BE2C (cell line): ENCODE data around the gene ARF1.

Experiments
- DNase-seq: peaks from one replicate; pipeline ENCODE4 v3.0.0-alpha.2; 2020
- H3K27me3 ChIP-seq: fragments of 250-450 bp; sonication (Bioruptor Pico); 2 replicates; pipeline ENCODE4 v1.5.1; 2020; ENCODE audit warnings: mild to moderate bottlenecking
- H3K36me3 ChIP-seq: fragments of 250-450 bp; sonication (Bioruptor Pico); 2 replicates; pipeline ENCODE4 v1.5.1; 2020; ENCODE audit warnings: mild to moderate bottlenecking
- H3K4me1 ChIP-seq: fragments of 250-450 bp; sonication (Bioruptor Pico); 2 replicates; pipeline ENCODE4 v1.5.1; 2020
- H3K4me3 ChIP-seq: 2 replicates; pipeline ENCODE4 v1.5.1; 2011; ENCODE audit warnings: low read depth, low read length
- H3K9me3 ChIP-seq: fragments of 250-450 bp; sonication (Bioruptor Pico); 2 replicates; pipeline ENCODE4 v1.5.1; 2020
- CTCF ChIP-seq: IDR thresholded peaks from 2 replicates; pipeline ENCODE4 v1.5.1; 2012; ENCODE audit warnings: mild to moderate bottlenecking, low read depth, low read length

The ARF1 gene

GRCh38 chr1:228042508-228042907, 40.0 kb upstream of the ARF1 start:
- Histone ChIP-seq H3K27me3 (peaks cover 2% of the 10 kb centered on the region; the same call in 1 of the 2 replicates), H3K9me3 (no peaks in the 10 kb centered on the region), H3K4me1 (no peaks in the 10 kb centered on the region), H3K36me3 (no peaks in the 10 kb centered on the region), H3K4me3 (no peak overlapping the region)
- TF ChIP-seq CTCF: no peak
- no peak for DNase-seq

- H3K4me3 ChIP-seq: no peak overlapping the region
- TF ChIP-seq CTCF: no peak
- H3K27me3 ChIP-seq: peaks cover 2% of the 10 kb centered on the region; the same call in 1 of the 2 replicates
- DNase-seq: no peak
- H3K4me1 ChIP-seq: no peaks in the 10 kb centered on the region
- no peaks in the 10 kb centered on the region for H3K36me3 ChIP-seq
- H3K9me3 ChIP-seq: no peaks in the 10 kb centered on the region
Measured at GRCh38 chr1:228043281-228043848, 39.1 kb upstream of the ARF1 start.

GRCh38 chr1:228044961-228045360, 37.5 kb upstream of the ARF1 start:
- no peaks in the 10 kb centered on the region for H3K36me3 ChIP-seq
- peaks cover 5% of the 10 kb centered on the region; the same call in 1 of the 2 replicates for H3K27me3 ChIP-seq
- no peaks in the 10 kb centered on the region for H3K9me3 ChIP-seq
- no peaks in the 10 kb centered on the region for H3K4me1 ChIP-seq
- no peak for TF ChIP-seq CTCF
- no peak for DNase-seq
- no peak overlapping the region for H3K4me3 ChIP-seq

GRCh38 chr1:228045405-228045804, 37.1 kb upstream of the ARF1 start:
- Histone ChIP-seq H3K27me3 (peaks cover 6% of the 10 kb centered on the region; the same call in 1 of the 2 replicates), H3K4me3 (no peak overlapping the region)
- no peak for TF ChIP-seq CTCF

GRCh38 chr1:228045871-228046270, 36.6 kb upstream of the ARF1 start:
- no peak for TF ChIP-seq CTCF
- Histone ChIP-seq H3K4me1 (no peaks in the 10 kb centered on the region), H3K4me3 (no peak overlapping the region), H3K9me3 (no peaks in the 10 kb centered on the region), H3K36me3 (no peaks in the 10 kb centered on the region), H3K27me3 (peaks cover 6% of the 10 kb centered on the region; the same call in 1 of the 2 replicates)
- DNase-seq: no peak

More at GRCh38 chr1:228045405-228045804, 37.1 kb upstream of the ARF1 start:
- Histone ChIP-seq H3K36me3 (no peaks in the 10 kb centered on the region), H3K4me1 (no peaks in the 10 kb centered on the region), H3K9me3 (no peaks in the 10 kb centered on the region)
- no peak for DNase-seq

GRCh38 chr1:228046421-228047182, 35.9 kb upstream of the ARF1 start:
- no peak for DNase-seq
- H3K4me3 ChIP-seq: no peak overlapping the region
- no peaks in the 10 kb centered on the region for H3K4me1 ChIP-seq
- H3K9me3 ChIP-seq: no peaks in the 10 kb centered on the region
- H3K27me3 ChIP-seq: peaks cover 6% of the 10 kb centered on the region; the same call in 1 of the 2 replicates
- H3K36me3 ChIP-seq: no peaks in the 10 kb centered on the region
- no peak for TF ChIP-seq CTCF
